Natural killer cell (primary cell): ENCODE measurements around the gene AEBP1. TPM values are rescaled to one million over a fixed set of nuclear protein-coding genes. Genes with fewer than 3 reads are reported as not detected.

ENCODE experiments used
- ATAC-seq, 3 donors: fragments of 150-1000 bp in 2 of 3; fragments of 200-7000 bp in 1 of 3; cut with Tn5 transposase; 1 replicate in 1 of 3; 2 replicates in 2 of 3; pipeline ENCODE4 v1.10.0; 2021; ENCODE audit warnings: mild to moderate bottlenecking in 2 of 3, moderate library complexity in 2 of 3
- DNase-seq, 2 donors: peaks; one replicate each; pipeline versions ENCODE4 v3.0.0 to v3.0.0-alpha.2; 2013 to 2021; ENCODE audit warnings: mixed read lengths in 1 of 2
- H3K27ac ChIP-seq: one replicate; pipeline ENCODE4 v1.5.1; 2013; ENCODE audit warnings: mild to moderate bottlenecking, low read length
- H3K27me3 ChIP-seq: one replicate; pipeline ENCODE4 v1.6.1; 2013; ENCODE audit warnings: low read length; ENCODE audit not compliant: control insufficient read depth, insufficient read depth
- H3K36me3 ChIP-seq: one replicate; pipeline ENCODE4 v1.6.1; 2013; ENCODE audit warnings: low read length; ENCODE audit not compliant: control insufficient read depth, insufficient read depth
- H3K4me1 ChIP-seq: one replicate; pipeline ENCODE4 v1.6.1; 2013; ENCODE audit warnings: low read length; ENCODE audit not compliant: control insufficient read depth, insufficient read depth
- H3K4me3 ChIP-seq: one replicate; pipeline ENCODE4 v1.5.1; 2013; ENCODE audit warnings: low read length
- H3K9me3 ChIP-seq: one replicate; pipeline ENCODE4 v1.6.1; 2013; ENCODE audit warnings: low read length; ENCODE audit not compliant: control insufficient read depth, insufficient read depth
- H3K27ac Mint-ChIP-seq, 2 donors: one replicate each; pipeline ENCODE4 v1.8.0; 2022; ENCODE audit warnings: mild to moderate bottlenecking in 2 of 2, mixed read lengths in 2 of 2, moderate library complexity in 1 of 2
- H3K27me3 Mint-ChIP-seq, 2 donors: one replicate each; pipeline ENCODE4 v1.8.0; 2022; ENCODE audit warnings: low read depth in 2 of 2, mixed read lengths in 2 of 2
- H3K36me3 Mint-ChIP-seq: one replicate; pipeline ENCODE4 v1.8.0; 2022; ENCODE audit warnings: mixed read lengths
- H3K4me1 Mint-ChIP-seq, 2 donors: one replicate each; pipeline ENCODE4 v1.8.0; 2022; ENCODE audit warnings: mixed read lengths in 2 of 2
- H3K4me3 Mint-ChIP-seq: one replicate; pipeline ENCODE4 v1.8.0; 2022; ENCODE audit warnings: mild to moderate bottlenecking, moderate library complexity, mixed read lengths
- H3K9me3 Mint-ChIP-seq, 2 donors: one replicate each; pipeline ENCODE4 v1.8.0; 2022; ENCODE audit warnings: mixed read lengths in 2 of 2
- CTCF ChIP-seq: fragments of 200-600 bp; IDR thresholded peaks from one replicate; pipeline ENCODE4 v1.8.0; 2022; ENCODE audit warnings: antibody characterized with exemption
- WGBS: methylation state at CpG from one replicate; pipeline ENCODE4 v1.1.7; 2013; ENCODE audit warnings: missing lambda C conversion rate; ENCODE audit not compliant: insufficient coverage; 5-methylcytosine and 5-hydroxymethylcytosine counted together
- intact Hi-C: fragments of 100-400 bp; cut with micrococcal nuclease; formaldehyde crosslinking; loops from one replicate; pipeline ENCODE4 v1.14.2; 2022
- total RNA-seq, 4 donors: library from RNA; stranded (reverse); fragments of 120-200 nt in 1 of 4; gene quantifications; one replicate each; pipeline versions ENCODE4 v1.2.3 to v1.2.4, GENCODE V29; 2013 to 2022

AEBP1 gene
- total RNA-seq, 3 donors from 2014 or later (not counting 1 experiment from before 2014, with no cell fraction given) = 3.3 to 9.0 (median 6.4) TPM

GRCh38 chr7:44158873-44159631 lies 54.9 kb downstream of the AEBP1 start:
- no peak overlapping the region for H3K27ac ChIP-seq
- no peak overlapping the region for H3K4me3 Mint-ChIP-seq
- H3K4me1 ChIP-seq = no peaks in the 10 kb centered on the region
- 94% methylated on average over 12 of the region's 12 CpGs for WGBS
- no peaks in the 10 kb centered on the region for H3K27me3 ChIP-seq
- peaks cover 6 to 27% of the 10 kb centered on the region in 2 donors for H3K27me3 Mint-ChIP-seq
- no peak overlapping the region for H3K4me3 ChIP-seq
- no peaks in the 10 kb centered on the region for H3K9me3 ChIP-seq
- DNase-seq (no peak), ATAC-seq (no peak)
- no peak for TF ChIP-seq CTCF
- H3K4me1 Mint-ChIP-seq = no peaks in the 10 kb centered on the region
- no peaks in the 10 kb centered on the region for H3K36me3 ChIP-seq
- H3K27ac Mint-ChIP-seq = no peak overlapping the region
- H3K36me3 Mint-ChIP-seq = no peaks in the 10 kb centered on the region
- intact Hi-C loops = no loop called here
- no peaks in the 10 kb centered on the region for H3K9me3 Mint-ChIP-seq

GRCh38 chr7:44159824-44160630 lies 55.9 kb downstream of the AEBP1 start:
- ATAC-seq (no peak), DNase-seq (no peak)
- no peaks in the 10 kb centered on the region for H3K27me3 ChIP-seq
- Mint-ChIP-seq H3K9me3 (no peaks in the 10 kb centered on the region), H3K36me3 (no peaks in the 10 kb centered on the region), H3K27ac (no peak overlapping the region), H3K4me1 (no peaks in the 10 kb centered on the region), H3K27me3 (peaks cover 13 to 35% of the 10 kb centered on the region in 2 donors), H3K4me3 (no peak overlapping the region)
- no peak for TF ChIP-seq CTCF
- 85% methylated on average over 5 of the region's 5 CpGs for WGBS
- intact Hi-C loops = no loop called here
- H3K9me3 ChIP-seq = no peaks in the 10 kb centered on the region
- no peaks in the 10 kb centered on the region for H3K36me3 ChIP-seq
- no peaks in the 10 kb centered on the region for H3K4me1 ChIP-seq
- no peak overlapping the region for H3K4me3 ChIP-seq
- no peak overlapping the region for H3K27ac ChIP-seq

GRCh38 chr7:44161371-44161770 lies 57.2 kb downstream of the AEBP1 start:
- no peak for TF ChIP-seq CTCF
- no peaks in the 10 kb centered on the region for H3K4me1 ChIP-seq
- no peaks in the 10 kb centered on the region for H3K9me3 ChIP-seq
- H3K4me3 Mint-ChIP-seq = no peak overlapping the region
- no peaks in the 10 kb centered on the region for H3K9me3 Mint-ChIP-seq
- H3K27ac ChIP-seq = no peak overlapping the region
- no peak overlapping the region for H3K4me3 ChIP-seq
- WGBS = 96% methylated on average over 2 of the region's 2 CpGs
- H3K27me3 Mint-ChIP-seq = peaks cover 17 to 42% of the 10 kb centered on the region in 2 donors
- no peak overlapping the region for H3K27ac Mint-ChIP-seq
- ATAC-seq (no peak), DNase-seq (no peak)
- H3K27me3 ChIP-seq = no peaks in the 10 kb centered on the region
- H3K36me3 Mint-ChIP-seq = no peaks in the 10 kb centered on the region
- no peaks in the 10 kb centered on the region for H3K4me1 Mint-ChIP-seq
- no peaks in the 10 kb centered on the region for H3K36me3 ChIP-seq
- intact Hi-C loops = no loop called here
